HepG2 (cell line): ENCODE data around the gene TBX10. TPM values are rescaled to one million over a fixed set of nuclear protein-coding genes. Genes with fewer than 3 reads are reported as not detected.

Experiments
- GLI4 ChIP-seq: sonication (generic); formaldehyde crosslinking; IDR thresholded peaks from 2 replicates; pipeline ENCODE4 v1.5.1; 2020; ENCODE audit warnings: missing genetic modification reagents, mild to moderate bottlenecking, moderate library complexity, borderline replicate concordance
- PRMT3 ChIP-seq: sonication (generic); formaldehyde crosslinking; IDR thresholded peaks from 2 replicates; pipeline ENCODE4 v1.8.1; 2022; ENCODE audit warnings: low read depth, mild to moderate bottlenecking, moderate library complexity, missing genetic modification reagents, borderline replicate concordance
- SALL1 ChIP-seq: sonication (generic); formaldehyde crosslinking; IDR thresholded peaks from 2 replicates; pipeline ENCODE4 v1.8.0; 2022; ENCODE audit warnings: mild to moderate bottlenecking, missing genetic modification reagents
- SIX1 ChIP-seq: sonication (generic); formaldehyde crosslinking; IDR thresholded peaks from 2 replicates; pipeline ENCODE4 v1.4.0; 2020; ENCODE audit warnings: missing genetic modification reagents, borderline replicate concordance
- SMARCC2 ChIP-seq: fragments of 450-650 bp; IDR thresholded peaks from 2 replicates; pipeline ENCODE4 v1.6.1; 2017; ENCODE audit warnings: antibody characterized with exemption, mild to moderate bottlenecking
- ZNF3 ChIP-seq: IDR thresholded peaks from 2 replicates; pipeline ENCODE4 v1.7.0; 2017; ENCODE audit warnings: inconsistent platforms
- ZNF30 ChIP-seq: sonication (generic); formaldehyde crosslinking; IDR thresholded peaks from 2 replicates; pipeline ENCODE4 v1.5.0; 2020; ENCODE audit warnings: mild to moderate bottlenecking, missing genetic modification reagents
- ZNF550 ChIP-seq: sonication (generic); formaldehyde crosslinking; IDR thresholded peaks from 2 replicates; pipeline ENCODE4 v1.4.0; 2020; ENCODE audit warnings: mild to moderate bottlenecking, missing genetic modification reagents, borderline replicate concordance
- polyA plus RNA-seq, 8 experiments: library from polyadenylated mRNA; depleted of rRNA in 3 of 8; stranded (reverse) in 7 of 8; unstranded in 1 of 8; fragments of >200 nt; fragmentation: Illumina TruSeq in 4 of 8; extraction: Trizol in 4 of 8; gene quantifications; 2 replicates each; pipeline versions ENCODE4 v1.2.1 to v1.2.3, GENCODE V29; 2011 to 2016; ENCODE audit warnings: low read depth in 4 of 8, missing spikeins in 1 of 8, mixed read lengths in 1 of 8; ENCODE audit not compliant: insufficient read depth in 1 of 8
- total RNA-seq, 5 experiments: library from RNA; depleted of rRNA; stranded (reverse); fragments of >200 nt; fragmentation: Illumina TruSeq; extraction: Trizol; gene quantifications; 2 replicates each; pipeline ENCODE4 v1.2.3, GENCODE V29; 2016; ENCODE audit warnings: low read depth in 1 of 5
- TF ChIP-seq, protein P1 (sequence below): sonication (generic); formaldehyde crosslinking; IDR thresholded peaks from 2 replicates; pipeline ENCODE4 v1.5.0; 2020; ENCODE audit warnings: mild to moderate bottlenecking, missing genetic modification reagents
- TF ChIP-seq, protein P2 (sequence below): sonication (generic); IDR thresholded peaks from 2 replicates; pipeline ENCODE4 v1.6.1; 2016; ENCODE audit warnings: low read depth, borderline replicate concordance
- TF ChIP-seq, protein P3 (sequence below): sonication (generic); formaldehyde crosslinking; IDR thresholded peaks from 2 replicates; pipeline ENCODE4 v1.4.0; 2020; ENCODE audit warnings: missing genetic modification reagents, borderline replicate concordance
- TF ChIP-seq, protein P4 (sequence below): sonication (generic); formaldehyde crosslinking; IDR thresholded peaks from 2 replicates; pipeline ENCODE4 v1.5.0; 2020; ENCODE audit warnings: mild to moderate bottlenecking, missing genetic modification reagents, borderline replicate concordance
- TF ChIP-seq, protein P5 (sequence below): sonication (generic); formaldehyde crosslinking; IDR thresholded peaks from 2 replicates; pipeline ENCODE4 v1.5.0; 2020; ENCODE audit warnings: missing genetic modification reagents
- TF ChIP-seq, protein P6 (sequence below): sonication (generic); formaldehyde crosslinking; IDR thresholded peaks from 2 replicates; pipeline ENCODE4 v1.4.0; 2020; ENCODE audit warnings: mild to moderate bottlenecking, low read depth, missing genetic modification reagents

Gene TBX10
- total and polyA plus RNA-seq, 2 of the 13 experiments (the other 11 are each of a cell fraction or from before 2014, with no cell fraction given), result 0.27 to 1.7 TPM

DNA sequence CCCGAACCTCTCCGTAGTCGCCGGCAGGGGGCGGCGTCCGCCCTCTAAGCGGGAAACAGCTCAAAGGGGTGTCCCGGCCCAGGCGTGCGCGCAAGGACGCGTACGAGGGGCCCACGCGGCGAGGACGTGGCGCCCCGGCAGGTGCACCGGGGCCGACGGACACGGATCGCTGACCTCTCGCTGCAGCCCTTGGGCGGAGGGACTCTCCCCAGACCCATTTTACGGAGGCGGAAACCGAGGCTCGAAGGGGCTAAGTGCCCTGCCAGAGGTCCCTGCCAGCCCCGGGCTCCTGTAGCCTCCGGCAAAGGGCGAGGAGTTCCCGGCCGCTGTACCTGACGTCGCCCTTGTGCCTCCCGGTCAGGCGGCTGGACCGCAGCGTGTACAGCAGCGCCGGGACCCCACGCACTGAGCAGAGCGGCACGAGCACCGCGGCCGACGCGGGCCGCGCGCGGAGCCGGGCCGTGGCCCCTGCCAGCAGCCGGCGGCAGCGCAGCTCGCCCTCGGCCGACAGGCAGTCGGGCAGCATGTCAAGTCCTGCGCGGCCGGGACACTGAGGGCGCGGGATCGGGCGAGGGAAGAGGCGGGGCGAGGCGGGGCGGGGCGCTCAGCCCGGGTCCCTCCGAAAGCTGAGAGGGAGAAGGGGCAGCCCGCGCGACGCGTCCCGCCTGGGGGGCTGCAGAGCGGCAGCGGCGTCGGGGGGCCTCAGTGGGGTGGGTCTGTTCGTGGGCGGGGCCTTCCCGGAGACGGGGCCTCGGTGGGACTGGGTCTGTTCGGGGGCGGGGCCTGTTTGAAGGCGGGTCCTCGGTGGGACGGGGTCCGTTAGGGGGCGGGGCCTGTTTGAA lies 10.0 kb downstream of the TBX10 start, which contains the start of gene NUDT8 (continued):
- TF ChIP-seq, protein P1, sequence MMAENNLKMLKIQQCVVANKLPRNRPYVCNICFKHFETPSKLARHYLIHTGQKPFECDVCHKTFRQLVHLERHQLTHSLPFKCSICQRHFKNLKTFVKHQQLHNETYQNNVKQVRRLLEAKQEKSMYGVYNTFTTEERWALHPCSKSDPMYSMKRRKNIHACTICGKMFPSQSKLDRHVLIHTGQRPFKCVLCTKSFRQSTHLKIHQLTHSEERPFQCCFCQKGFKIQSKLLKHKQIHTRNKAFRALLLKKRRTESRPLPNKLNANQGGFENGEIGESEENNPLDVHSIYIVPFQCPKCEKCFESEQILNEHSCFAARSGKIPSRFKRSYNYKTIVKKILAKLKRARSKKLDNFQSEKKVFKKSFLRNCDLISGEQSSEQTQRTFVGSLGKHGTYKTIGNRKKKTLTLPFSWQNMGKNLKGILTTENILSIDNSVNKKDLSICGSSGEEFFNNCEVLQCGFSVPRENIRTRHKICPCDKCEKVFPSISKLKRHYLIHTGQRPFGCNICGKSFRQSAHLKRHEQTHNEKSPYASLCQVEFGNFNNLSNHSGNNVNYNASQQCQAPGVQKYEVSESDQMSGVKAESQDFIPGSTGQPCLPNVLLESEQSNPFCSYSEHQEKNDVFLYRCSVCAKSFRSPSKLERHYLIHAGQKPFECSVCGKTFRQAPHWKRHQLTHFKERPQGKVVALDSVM, result no peak
- TF ChIP-seq ZNF30, result no peak
- TF ChIP-seq, protein P2, sequence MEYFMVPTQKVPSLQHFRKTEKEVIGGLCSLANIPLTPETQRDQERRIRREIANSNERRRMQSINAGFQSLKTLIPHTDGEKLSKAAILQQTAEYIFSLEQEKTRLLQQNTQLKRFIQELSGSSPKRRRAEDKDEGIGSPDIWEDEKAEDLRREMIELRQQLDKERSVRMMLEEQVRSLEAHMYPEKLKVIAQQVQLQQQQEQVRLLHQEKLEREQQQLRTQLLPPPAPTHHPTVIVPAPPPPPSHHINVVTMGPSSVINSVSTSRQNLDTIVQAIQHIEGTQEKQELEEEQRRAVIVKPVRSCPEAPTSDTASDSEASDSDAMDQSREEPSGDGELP, result no peak
- TF ChIP-seq, protein P3, sequence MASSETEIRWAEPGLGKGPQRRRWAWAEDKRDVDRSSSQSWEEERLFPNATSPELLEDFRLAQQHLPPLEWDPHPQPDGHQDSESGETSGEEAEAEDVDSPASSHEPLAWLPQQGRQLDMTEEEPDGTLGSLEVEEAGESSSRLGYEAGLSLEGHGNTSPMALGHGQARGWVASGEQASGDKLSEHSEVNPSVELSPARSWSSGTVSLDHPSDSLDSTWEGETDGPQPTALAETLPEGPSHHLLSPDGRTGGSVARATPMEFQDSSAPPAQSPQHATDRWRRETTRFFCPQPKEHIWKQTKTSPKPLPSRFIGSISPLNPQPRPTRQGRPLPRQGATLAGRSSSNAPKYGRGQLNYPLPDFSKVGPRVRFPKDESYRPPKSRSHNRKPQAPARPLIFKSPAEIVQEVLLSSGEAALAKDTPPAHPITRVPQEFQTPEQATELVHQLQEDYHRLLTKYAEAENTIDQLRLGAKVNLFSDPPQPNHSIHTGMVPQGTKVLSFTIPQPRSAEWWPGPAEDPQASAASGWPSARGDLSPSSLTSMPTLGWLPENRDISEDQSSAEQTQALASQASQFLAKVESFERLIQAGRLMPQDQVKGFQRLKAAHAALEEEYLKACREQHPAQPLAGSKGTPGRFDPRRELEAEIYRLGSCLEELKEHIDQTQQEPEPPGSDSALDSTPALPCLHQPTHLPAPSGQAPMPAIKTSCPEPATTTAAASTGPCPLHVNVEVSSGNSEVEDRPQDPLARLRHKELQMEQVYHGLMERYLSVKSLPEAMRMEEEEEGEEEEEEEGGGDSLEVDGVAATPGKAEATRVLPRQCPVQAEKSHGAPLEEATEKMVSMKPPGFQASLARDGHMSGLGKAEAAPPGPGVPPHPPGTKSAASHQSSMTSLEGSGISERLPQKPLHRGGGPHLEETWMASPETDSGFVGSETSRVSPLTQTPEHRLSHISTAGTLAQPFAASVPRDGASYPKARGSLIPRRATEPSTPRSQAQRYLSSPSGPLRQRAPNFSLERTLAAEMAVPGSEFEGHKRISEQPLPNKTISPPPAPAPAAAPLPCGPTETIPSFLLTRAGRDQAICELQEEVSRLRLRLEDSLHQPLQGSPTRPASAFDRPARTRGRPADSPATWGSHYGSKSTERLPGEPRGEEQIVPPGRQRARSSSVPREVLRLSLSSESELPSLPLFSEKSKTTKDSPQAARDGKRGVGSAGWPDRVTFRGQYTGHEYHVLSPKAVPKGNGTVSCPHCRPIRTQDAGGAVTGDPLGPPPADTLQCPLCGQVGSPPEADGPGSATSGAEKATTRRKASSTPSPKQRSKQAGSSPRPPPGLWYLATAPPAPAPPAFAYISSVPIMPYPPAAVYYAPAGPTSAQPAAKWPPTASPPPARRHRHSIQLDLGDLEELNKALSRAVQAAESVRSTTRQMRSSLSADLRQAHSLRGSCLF, result no peak
- TF ChIP-seq, protein P4, sequence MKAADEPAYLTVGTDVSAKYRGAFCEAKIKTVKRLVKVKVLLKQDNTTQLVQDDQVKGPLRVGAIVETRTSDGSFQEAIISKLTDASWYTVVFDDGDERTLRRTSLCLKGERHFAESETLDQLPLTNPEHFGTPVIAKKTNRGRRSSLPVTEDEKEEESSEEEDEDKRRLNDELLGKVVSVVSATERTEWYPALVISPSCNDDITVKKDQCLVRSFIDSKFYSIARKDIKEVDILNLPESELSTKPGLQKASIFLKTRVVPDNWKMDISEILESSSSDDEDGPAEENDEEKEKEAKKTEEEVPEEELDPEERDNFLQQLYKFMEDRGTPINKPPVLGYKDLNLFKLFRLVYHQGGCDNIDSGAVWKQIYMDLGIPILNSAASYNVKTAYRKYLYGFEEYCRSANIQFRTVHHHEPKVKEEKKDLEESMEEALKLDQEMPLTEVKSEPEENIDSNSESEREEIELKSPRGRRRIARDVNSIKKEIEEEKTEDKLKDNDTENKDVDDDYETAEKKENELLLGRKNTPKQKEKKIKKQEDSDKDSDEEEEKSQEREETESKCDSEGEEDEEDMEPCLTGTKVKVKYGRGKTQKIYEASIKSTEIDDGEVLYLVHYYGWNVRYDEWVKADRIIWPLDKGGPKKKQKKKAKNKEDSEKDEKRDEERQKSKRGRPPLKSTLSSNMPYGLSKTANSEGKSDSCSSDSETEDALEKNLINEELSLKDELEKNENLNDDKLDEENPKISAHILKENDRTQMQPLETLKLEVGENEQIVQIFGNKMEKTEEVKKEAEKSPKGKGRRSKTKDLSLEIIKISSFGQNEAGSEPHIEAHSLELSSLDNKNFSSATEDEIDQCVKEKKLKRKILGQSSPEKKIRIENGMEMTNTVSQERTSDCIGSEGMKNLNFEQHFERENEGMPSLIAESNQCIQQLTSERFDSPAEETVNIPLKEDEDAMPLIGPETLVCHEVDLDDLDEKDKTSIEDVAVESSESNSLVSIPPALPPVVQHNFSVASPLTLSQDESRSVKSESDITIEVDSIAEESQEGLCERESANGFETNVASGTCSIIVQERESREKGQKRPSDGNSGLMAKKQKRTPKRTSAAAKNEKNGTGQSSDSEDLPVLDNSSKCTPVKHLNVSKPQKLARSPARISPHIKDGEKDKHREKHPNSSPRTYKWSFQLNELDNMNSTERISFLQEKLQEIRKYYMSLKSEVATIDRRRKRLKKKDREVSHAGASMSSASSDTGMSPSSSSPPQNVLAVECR, result peak; percentile 36; the same call in 1 of the 2 replicates
- no peak for TF ChIP-seq PRMT3 (CRISPR knock-in tag)
- TF ChIP-seq ZNF550 (CRISPR knock-in tag), result no peak
- TF ChIP-seq GLI4, result no peak
- peak; percentile 68 for TF ChIP-seq SALL1
- TF ChIP-seq, protein P5, sequence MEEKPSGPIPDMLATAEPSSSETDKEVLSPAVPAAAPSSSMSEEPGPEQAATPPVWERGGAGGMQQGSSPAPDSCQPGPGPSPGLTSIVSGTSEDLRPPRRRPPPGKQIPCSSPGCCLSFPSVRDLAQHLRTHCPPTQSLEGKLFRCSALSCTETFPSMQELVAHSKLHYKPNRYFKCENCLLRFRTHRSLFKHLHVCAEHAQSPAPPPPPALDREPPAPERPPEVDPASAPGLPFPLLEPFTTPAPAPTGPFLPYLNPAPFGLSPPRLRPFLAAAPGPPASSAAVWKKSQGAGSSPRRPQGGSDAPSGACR, result no peak
- no peak for TF ChIP-seq SMARCC2
- TF ChIP-seq SIX1 (CRISPR knock-in tag), result no peak
- TF ChIP-seq ZNF3 (CRISPR knock-in tag), result no peak
- TF ChIP-seq, protein P6, sequence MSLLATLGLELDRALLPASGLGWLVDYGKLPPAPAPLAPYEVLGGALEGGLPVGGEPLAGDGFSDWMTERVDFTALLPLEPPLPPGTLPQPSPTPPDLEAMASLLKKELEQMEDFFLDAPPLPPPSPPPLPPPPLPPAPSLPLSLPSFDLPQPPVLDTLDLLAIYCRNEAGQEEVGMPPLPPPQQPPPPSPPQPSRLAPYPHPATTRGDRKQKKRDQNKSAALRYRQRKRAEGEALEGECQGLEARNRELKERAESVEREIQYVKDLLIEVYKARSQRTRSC, result no peak
